ENCODE measurements around the gene FOXP4. TPM values are rescaled to one million over a fixed set of nuclear protein-coding genes. Genes with fewer than 3 reads are reported as not detected.

FOXP4 gene
- polyA plus RNA-seq, 2 of the 4 experiments (the other 2 are of a cell fraction): 2.6 to 14.2 TPM

DNA sequence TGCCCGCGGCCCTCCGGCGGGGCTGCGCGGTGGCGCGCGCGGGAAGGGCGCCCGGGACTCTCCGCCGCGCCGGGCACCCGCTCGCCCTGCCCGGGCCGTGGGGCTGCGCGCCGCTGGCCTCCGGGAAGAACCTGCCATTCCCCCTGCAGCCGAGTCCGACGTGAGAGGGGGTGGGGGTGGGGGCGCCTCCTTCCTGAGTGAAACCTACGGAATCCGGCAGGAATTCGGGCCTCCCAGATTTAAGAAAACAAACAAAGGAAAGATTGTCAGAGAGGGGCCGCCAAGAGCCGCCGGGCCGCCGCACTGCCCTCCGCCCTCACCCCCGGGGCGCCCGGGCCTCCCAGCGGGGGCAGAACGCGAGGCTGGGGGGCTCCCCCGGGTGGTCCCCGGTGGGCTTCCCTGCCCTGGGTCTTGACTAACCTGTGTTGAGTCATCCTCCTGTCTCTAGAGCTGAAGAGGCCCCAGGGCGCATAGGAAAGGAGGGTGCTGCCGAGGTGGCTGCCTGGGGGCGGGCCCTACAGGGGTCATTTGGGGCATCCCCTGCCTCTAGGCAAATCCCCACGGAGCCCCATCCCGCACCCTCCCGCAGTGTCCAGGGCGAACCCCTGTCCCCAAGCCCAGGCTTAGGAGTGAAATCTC lies 42.2 kb upstream of the FOXP4 start (continued):
- TF ChIP-seq, protein P1, sequence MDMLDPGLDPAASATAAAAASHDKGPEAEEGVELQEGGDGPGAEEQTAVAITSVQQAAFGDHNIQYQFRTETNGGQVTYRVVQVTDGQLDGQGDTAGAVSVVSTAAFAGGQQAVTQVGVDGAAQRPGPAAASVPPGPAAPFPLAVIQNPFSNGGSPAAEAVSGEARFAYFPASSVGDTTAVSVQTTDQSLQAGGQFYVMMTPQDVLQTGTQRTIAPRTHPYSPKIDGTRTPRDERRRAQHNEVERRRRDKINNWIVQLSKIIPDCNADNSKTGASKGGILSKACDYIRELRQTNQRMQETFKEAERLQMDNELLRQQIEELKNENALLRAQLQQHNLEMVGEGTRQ (IDR thresholded peaks at IDR 0.05): no peak
- TF ChIP-seq, protein P2, sequence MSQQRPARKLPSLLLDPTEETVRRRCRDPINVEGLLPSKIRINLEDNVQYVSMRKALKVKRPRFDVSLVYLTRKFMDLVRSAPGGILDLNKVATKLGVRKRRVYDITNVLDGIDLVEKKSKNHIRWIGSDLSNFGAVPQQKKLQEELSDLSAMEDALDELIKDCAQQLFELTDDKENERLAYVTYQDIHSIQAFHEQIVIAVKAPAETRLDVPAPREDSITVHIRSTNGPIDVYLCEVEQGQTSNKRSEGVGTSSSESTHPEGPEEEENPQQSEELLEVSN (IDR thresholded peaks at IDR 0.05; ENCODE audit: borderline replicate concordance, low read depth): no peak
- TF ChIP-seq FOSB (CRISPR knock-in tag; IDR thresholded peaks at IDR 0.05): no peak

DNA sequence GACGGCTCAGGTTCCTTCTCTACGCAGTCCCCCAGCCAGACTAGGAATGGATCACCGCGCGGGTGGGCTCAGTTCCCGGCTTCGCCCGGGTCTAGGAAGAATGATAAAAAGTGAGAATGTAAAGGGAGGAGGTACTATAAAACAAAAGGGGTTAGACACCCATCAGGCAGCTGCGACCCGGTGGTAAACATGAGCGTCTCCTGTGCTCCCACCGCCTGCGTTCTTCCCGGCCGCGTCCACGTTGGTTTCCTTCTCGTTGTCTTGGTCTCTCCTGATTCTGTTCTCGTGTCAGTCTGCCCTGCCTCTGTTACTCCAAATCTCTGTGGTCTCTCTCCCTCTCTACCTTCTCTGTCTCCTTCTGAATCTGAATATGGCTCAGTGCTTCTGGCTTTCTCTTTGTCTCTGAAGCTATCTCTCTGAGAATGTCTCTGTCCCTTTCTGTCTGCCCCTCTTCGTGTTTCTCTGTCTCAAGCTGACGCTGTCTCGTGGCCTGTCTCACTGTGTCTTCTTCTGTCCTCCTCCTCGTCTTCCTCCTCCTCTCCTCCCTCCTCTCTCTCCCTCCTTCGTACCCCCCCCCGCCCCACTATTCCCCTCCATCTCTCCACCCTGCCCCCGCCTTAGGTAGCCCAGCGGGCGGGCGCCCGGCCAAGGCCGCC lies 41.6 kb upstream of the FOXP4 start:
- ChIA-PET POLR2A (no interaction called here), CTCF (interaction anchor here (0.6 kb wide), 1 partner anchor 30 kb away, joined by 3 read pairs; no protein-coding TSS in a partner anchor)
- Histone ChIP-seq H3K27ac (peak overlapping the region; percentile 78 to 89; a peak in 5 of 6 replicates), H3K9me3 (no peaks in the 10 kb centered on the region), H3K4me1 (peaks cover 13% of the 10 kb centered on the region; the same call in 2 of the 3 replicates), H3K4me2 (peak overlapping the region; percentile 99), H3K4me3 (peak overlapping the region; percentile 54; the same call in 2 of the 3 replicates)
- ATAC-seq (no peak; a peak in 1 of 6 replicates), FAIRE-seq (no peak), DNase-seq (ENCODE audit: low read depth in 1 of 2, low spot score in 1 of 2) (no peak)
- 90% methylated on average over 23 of the region's 31 CpGs for WGBS (ENCODE audit: missing lambda C conversion rate)
- TF ChIP-seq NPAS2 (CRISPR knock-in tag; IDR thresholded peaks at IDR 0.05; ENCODE audit: borderline replicate concordance) (no peak), MYC (IDR thresholded peaks at IDR 0.05; ENCODE audit: borderline replicate concordance, low read length) (no peak), TP53 (CRISPR knock-in tag; IDR thresholded peaks at IDR 0.05) (no peak), HDAC2 (IDR thresholded peaks at IDR 0.05) (no peak)
- TF ChIP-seq, protein P3, sequence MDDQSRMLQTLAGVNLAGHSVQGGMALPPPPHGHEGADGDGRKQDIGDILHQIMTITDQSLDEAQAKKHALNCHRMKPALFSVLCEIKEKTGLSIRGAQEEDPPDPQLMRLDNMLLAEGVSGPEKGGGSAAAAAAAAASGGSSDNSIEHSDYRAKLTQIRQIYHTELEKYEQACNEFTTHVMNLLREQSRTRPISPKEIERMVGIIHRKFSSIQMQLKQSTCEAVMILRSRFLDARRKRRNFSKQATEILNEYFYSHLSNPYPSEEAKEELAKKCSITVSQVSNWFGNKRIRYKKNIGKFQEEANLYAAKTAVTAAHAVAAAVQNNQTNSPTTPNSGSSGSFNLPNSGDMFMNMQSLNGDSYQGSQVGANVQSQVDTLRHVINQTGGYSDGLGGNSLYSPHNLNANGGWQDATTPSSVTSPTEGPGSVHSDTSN (IDR thresholded peaks at IDR 0.05): no peak

DNA sequence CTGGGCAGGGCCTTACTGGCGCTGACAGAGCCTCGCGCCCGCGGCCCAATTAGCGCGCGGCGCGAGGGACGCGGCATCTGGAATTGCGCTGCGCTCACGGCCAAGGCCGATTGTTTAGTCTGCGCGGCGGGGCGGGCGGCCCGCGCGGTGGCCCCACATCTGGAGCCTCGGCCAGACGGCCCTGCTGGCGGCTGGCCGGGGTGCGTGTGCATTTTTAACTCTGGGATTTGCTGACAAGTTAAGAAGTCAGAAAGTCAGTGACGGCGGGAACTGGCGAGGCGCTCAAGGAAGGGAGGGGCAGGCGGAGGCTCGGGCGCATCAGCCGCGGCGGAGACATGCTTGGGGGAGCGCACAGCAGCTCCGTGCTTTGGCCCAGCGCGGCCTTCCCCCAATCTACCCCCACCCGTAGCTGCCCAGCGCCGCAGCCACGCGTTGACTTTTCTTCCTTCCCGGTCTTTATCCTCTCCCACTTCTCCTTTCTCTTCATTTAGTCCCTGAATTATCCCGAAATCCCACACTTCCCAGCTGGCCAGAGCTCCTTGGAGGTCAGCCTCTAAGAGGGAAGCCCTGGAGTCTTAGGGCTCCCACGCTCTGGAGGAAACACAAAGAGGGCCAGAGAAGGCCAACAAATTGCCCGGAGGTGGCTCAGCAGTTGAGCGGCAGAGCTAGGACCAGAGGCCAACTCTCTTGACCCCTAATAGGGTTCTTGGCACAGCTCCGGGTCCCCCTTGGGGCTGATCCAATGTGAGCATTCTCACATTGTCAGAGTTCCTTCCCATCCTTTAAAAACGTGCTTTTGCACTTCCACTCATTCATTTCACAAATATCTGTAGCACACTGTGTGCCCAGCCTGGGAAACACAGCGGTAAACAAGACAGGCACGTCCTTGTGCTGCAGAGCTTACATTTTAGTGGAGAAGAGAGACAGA lies 40.8 kb upstream of the FOXP4 start:
- ChIA-PET CTCF (interaction anchor here (0.6 to 0.7 kb wide), 2 partner anchors 9 to 29 kb away, joined by 3 read pairs; no protein-coding TSS in a partner anchor), POLR2A (no interaction called here)
- Histone ChIP-seq H3K4me3 (no peak overlapping the region), H3K4me1 (peaks cover 13% of the 10 kb centered on the region; the same call in 2 of the 3 replicates), H3K4me2 (no peak overlapping the region), H3K9me3 (no peaks in the 10 kb centered on the region), H3K27ac (no peak overlapping the region; a peak in 1 of 6 replicates)
- ATAC-seq (no peak), FAIRE-seq (no peak), DNase-seq (ENCODE audit: low read depth in 1 of 2, low spot score in 1 of 2) (no peak)
- TF ChIP-seq CBX8 (IDR thresholded peaks at IDR 0.05) (no peak), NPAS2 (CRISPR knock-in tag; IDR thresholded peaks at IDR 0.05; ENCODE audit: borderline replicate concordance) (no peak), HOXA7 (CRISPR knock-in tag; IDR thresholded peaks at IDR 0.05) (no peak), HOXB13 (CRISPR knock-in tag; IDR thresholded peaks at IDR 0.05; ENCODE audit: low read depth) (no peak)
- TF ChIP-seq, protein P2 (IDR thresholded peaks at IDR 0.05; ENCODE audit: borderline replicate concordance, low read depth): no peak
- WGBS (ENCODE audit: missing lambda C conversion rate): 95% methylated on average over 56 of the region's 57 CpGs

DNA sequence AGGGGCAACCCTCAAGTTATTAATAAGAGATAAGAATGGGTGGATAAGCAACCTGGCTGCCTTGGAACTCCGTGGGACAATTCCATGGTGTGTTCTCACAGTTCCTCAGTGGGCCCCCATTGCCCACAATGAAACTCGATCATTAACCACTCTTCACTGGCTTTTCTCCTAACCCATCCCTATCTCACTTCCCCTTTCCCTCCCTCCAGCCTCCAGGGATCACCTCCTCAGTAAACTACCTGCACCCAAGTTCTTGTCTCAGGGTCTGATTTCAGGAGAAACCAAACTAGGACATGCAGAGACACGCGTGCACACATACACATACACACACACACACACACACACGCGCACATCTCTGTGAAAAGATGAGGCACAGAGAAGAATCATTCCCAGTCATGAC lies 37.7 kb upstream of the FOXP4 start:
- DNase-seq (ENCODE audit: low read depth in 1 of 2, low spot score in 1 of 2): no peak
- no peak overlapping the region for H3K4me2 ChIP-seq
- ATAC-seq: no peak
- WGBS (ENCODE audit: missing lambda C conversion rate): 78% methylated on average over 6 of the region's 6 CpGs
- H3K4me1 ChIP-seq: peaks cover 7% of the 10 kb centered on the region; the same call in 2 of the 3 replicates
- POLR2A ChIA-PET: no interaction called here
- no peak for FAIRE-seq
- CTCF ChIA-PET: interaction anchor here (0.8 to 1.3 kb wide), 3 partner anchors 12 to 84 kb away, joined by 3 read pairs; no protein-coding TSS in a partner anchor
- no peak overlapping the region for H3K4me3 ChIP-seq
- no peak overlapping the region for H3K27ac ChIP-seq
- TF ChIP-seq, protein P1 (IDR thresholded peaks at IDR 0.05): no peak
- TF ChIP-seq TFCP2L1 (CRISPR knock-in tag; IDR thresholded peaks at IDR 0.05) (no peak), HOXA7 (CRISPR knock-in tag; IDR thresholded peaks at IDR 0.05) (no peak), FOSB (CRISPR knock-in tag; IDR thresholded peaks at IDR 0.05) (no peak), NPAS2 (CRISPR knock-in tag; IDR thresholded peaks at IDR 0.05; ENCODE audit: borderline replicate concordance) (no peak), RAD21 (conservative IDR thresholded peaks at IDR 0.05 in 1 of 2, IDR thresholded peaks at IDR 0.05 in 1 of 2) (no peak), HDAC2 (IDR thresholded peaks at IDR 0.05) (no peak)
- TF ChIP-seq, protein P4, sequence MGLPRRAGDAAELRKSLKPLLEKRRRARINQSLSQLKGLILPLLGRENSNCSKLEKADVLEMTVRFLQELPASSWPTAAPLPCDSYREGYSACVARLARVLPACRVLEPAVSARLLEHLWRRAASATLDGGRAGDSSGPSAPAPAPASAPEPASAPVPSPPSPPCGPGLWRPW (IDR thresholded peaks at IDR 0.05): no peak
- no peaks in the 10 kb centered on the region for H3K9me3 ChIP-seq

Measured in A549 (cell line).